GM19023 (cell line): ENCODE data around the gene LRFN4.

Experiments used
- ATAC-seq: cut with Tn5 transposase; IDR thresholded peaks from one replicate; pipeline ENCODE4 v1.9.1; 2021; ENCODE audit warnings: mild to moderate bottlenecking, moderate library complexity; ENCODE audit not compliant: unreplicated experiment

LRFN4 gene

GRCh38 chr11:66845143-66845875 lies 11.6 kb upstream of the LRFN4 start:
- no peak for ATAC-seq

- ATAC-seq = no peak
These were observed 11.0 kb upstream of the LRFN4 start for GRCh38 chr11:66845876-66846212.

- no peak for ATAC-seq
These were observed 10.2 kb upstream of the LRFN4 start for GRCh38 chr11:66846671-66847091.

- no peak for ATAC-seq
These were observed 9.2 kb upstream of the LRFN4 start for GRCh38 chr11:66847461-66848232.

GRCh38 chr11:66848671-66849500 lies 8.0 kb upstream of the LRFN4 start:
- ATAC-seq = no peak

GRCh38 chr11:66849501-66850234 lies 7.2 kb upstream of the LRFN4 start:
- ATAC-seq = no peak

- no peak for ATAC-seq
These were observed 6.7 kb upstream of the LRFN4 start for GRCh38 chr11:66850235-66850587.

- no peak for ATAC-seq
These were observed 6.2 kb upstream of the LRFN4 start for GRCh38 chr11:66850588-66851238.

GRCh38 chr11:66851239-66851596 lies 5.6 kb upstream of the LRFN4 start:
- no peak for ATAC-seq

GRCh38 chr11:66851698-66852465 lies 5.0 kb upstream of the LRFN4 start:
- ATAC-seq = no peak

- no peak for ATAC-seq
These were observed 4.2 kb upstream of the LRFN4 start for GRCh38 chr11:66852466-66853241.

GRCh38 chr11:66853242-66854229 lies 3.3 kb upstream of the LRFN4 start:
- ATAC-seq = no peak

- ATAC-seq = no peak
These were observed 2.6 kb upstream of the LRFN4 start for GRCh38 chr11:66854231-66854661.

GRCh38 chr11:66854729-66855211 lies 2.1 kb upstream of the LRFN4 start:
- no peak for ATAC-seq

- peak; percentile 73 for ATAC-seq
These were observed 1.0 kb upstream of the LRFN4 start for GRCh38 chr11:66855574-66856495.

GRCh38 chr11:66857234-66857926 lies 516 bp downstream of the LRFN4 start:
- ATAC-seq = peak; percentile 4
